GM12892 (cell line): ENCODE data around the gene DHRSX.
"Not testable (repeated sequence)": the region's sequence is repeated elsewhere in the genome, so short reads cannot be mapped to it uniquely, and the experiment has no call there.

Experiments
- POLR2A ChIP-seq: IDR thresholded peaks from 2 replicates; pipeline ENCODE4 v1.6.1; 2011; ENCODE audit warnings: low read depth, low read length, control low read depth
- POLR2AphosphoS5 ChIP-seq: IDR thresholded peaks from 2 replicates; pipeline ENCODE4 v1.6.1; 2011; ENCODE audit warnings: low read depth, low read length, control low read depth

GRCh38 chrX:2454620-2455019 is 46.2 kb downstream of the DHRSX start:
- not testable (repeated sequence) for TF ChIP-seq POLR2A, POLR2AphosphoS5
